Gastroesophageal sphincter (tissue), 4 donors: Measurements from ENCODE around the gene AEBP1. TPM values are rescaled to one million over a fixed set of nuclear protein-coding genes. Genes with fewer than 3 reads are reported as not detected.

Experiments
- ATAC-seq: fragments of 150-250 bp; one replicate; pipeline ENCODE4 v1.9.1; 2016; ENCODE audit warnings: mild to moderate bottlenecking, moderate library complexity
- H3K27ac ChIP-seq, 4 donors: fragments of 200-600 bp; sonication (generic) in 3 of 4; 1 replicate in 3 of 4; 2 replicates in 1 of 4; pipeline ENCODE4 v1.5.1; 2016 to 2019
- H3K27me3 ChIP-seq: fragments of 200-600 bp; sonication (generic); one replicate; pipeline ENCODE4 v1.5.1; 2019
- H3K36me3 ChIP-seq, 2 donors: fragments of 200-600 bp; sonication (generic); one replicate each; pipeline ENCODE4 v1.5.1; 2019; ENCODE audit warnings: control low read depth in 1 of 2
- H3K4me1 ChIP-seq, 3 donors: fragments of 200-600 bp; sonication (generic); 1 replicate in 2 of 3; 2 replicates in 1 of 3; pipeline ENCODE4 v1.5.1; 2016 to 2019; ENCODE audit warnings: control low read depth in 2 of 3
- H3K4me3 ChIP-seq, 2 donors: fragments of 200-600 bp; sonication (generic); one replicate each; pipeline ENCODE4 v1.5.1; 2019; ENCODE audit warnings: mild to moderate bottlenecking in 1 of 2, moderate library complexity in 1 of 2
- H3K9me3 ChIP-seq, 3 donors: fragments of 200-600 bp; sonication (generic); one replicate each; pipeline ENCODE4 v1.5.1; 2017 to 2019; ENCODE audit warnings: control low read depth in 2 of 3
- CTCF ChIP-seq, 4 experiments: fragments of 200-600 bp in 2 of 4; fragments of 450-650 bp in 2 of 4; sonication (generic) in 1 of 4; IDR thresholded peaks; one replicate each; pipeline ENCODE4 v1.5.1; 2017 to 2019; ENCODE audit warnings: antibody characterized with exemption in 4 of 4, mild to moderate bottlenecking in 2 of 4, moderate library complexity in 2 of 4
- EP300 ChIP-seq: sonication (generic); formaldehyde crosslinking; IDR thresholded peaks from one replicate; pipeline ENCODE4 v1.6.1; 2017; ENCODE audit warnings: antibody characterized with exemption, mild to moderate bottlenecking
- POLR2A ChIP-seq, 2 donors: fragments of 450-650 bp; IDR thresholded peaks; one replicate each; pipeline ENCODE4 v1.6.1; 2017; ENCODE audit warnings: antibody characterized with exemption in 2 of 2, mild to moderate bottlenecking in 2 of 2, moderate library complexity in 1 of 2
- POLR2AphosphoS5 ChIP-seq: sonication (generic); formaldehyde crosslinking; IDR thresholded peaks from one replicate; pipeline ENCODE4 v1.6.1; 2017; ENCODE audit warnings: antibody characterized with exemption
- WGBS, 2 donors: methylation state at CpG; one replicate each; pipeline ENCODE4 v1.1.5; 2018; ENCODE audit warnings: low coverage in 1 of 2; 5-methylcytosine and 5-hydroxymethylcytosine counted together
- total RNA-seq, 4 donors: library from RNA; depleted of rRNA; stranded (reverse); fragments of >200 nt; gene quantifications; one replicate each; pipeline ENCODE4 v1.1.0, GENCODE V29; 2016

Gene AEBP1
- total RNA-seq, 4 donors from 2014 or later = 101 to 248 (median 171) TPM

- H3K9me3 ChIP-seq = no peaks in the 10 kb centered on the region
- no peaks in the 10 kb centered on the region for H3K36me3 ChIP-seq
- H3K27ac ChIP-seq = no peak overlapping the region
- no peaks in the 10 kb centered on the region for H3K27me3 ChIP-seq
- ATAC-seq = no peak
- TF ChIP-seq EP300 (no peak), POLR2A (IDR thresholded peaks at IDR 0.05) (no peak), POLR2AphosphoS5 (no peak), CTCF (IDR thresholded peaks at IDR 0.05) (no peak)
- no peak overlapping the region for H3K4me3 ChIP-seq
- H3K4me1 ChIP-seq = no peaks in the 10 kb centered on the region
- no CpG with 5 or more reads among the region's 9 CpGs for WGBS, 2 donors
Observed at GRCh38 chr7:44151956-44152355, 47.8 kb downstream of the AEBP1 start.

GRCh38 chr7:44152971-44153947 is 49.1 kb downstream of the AEBP1 start:
- H3K4me3 ChIP-seq = no peak overlapping the region
- H3K27me3 ChIP-seq = no peaks in the 10 kb centered on the region
- no peak overlapping the region for H3K27ac ChIP-seq
- H3K36me3 ChIP-seq = no peaks in the 10 kb centered on the region
- H3K4me1 ChIP-seq = no peaks in the 10 kb centered on the region
- TF ChIP-seq EP300 (no peak), POLR2AphosphoS5 (no peak), POLR2A (IDR thresholded peaks at IDR 0.05) (no peak), CTCF (IDR thresholded peaks at IDR 0.05) (no peak)
- 89% methylated on average over 3 of the region's 22 CpGs; no CpG with 5 or more reads in 1 of the 2 donors for WGBS, 2 donors
- no peak for ATAC-seq
- H3K9me3 ChIP-seq = no peaks in the 10 kb centered on the region

- ATAC-seq = no peak
- TF ChIP-seq POLR2AphosphoS5 = no peak
- no peaks in the 10 kb centered on the region for H3K4me1 ChIP-seq
- no peaks in the 10 kb centered on the region for H3K27me3 ChIP-seq
- WGBS, 2 donors = no CpG with 5 or more reads among the region's 5 CpGs
- H3K4me3 ChIP-seq = no peak overlapping the region
- no peaks in the 10 kb centered on the region for H3K9me3 ChIP-seq
- H3K27ac ChIP-seq = no peak overlapping the region
- no peaks in the 10 kb centered on the region for H3K36me3 ChIP-seq
Observed at GRCh38 chr7:44153948-44154335, 49.8 kb downstream of the AEBP1 start.

- ATAC-seq = no peak
- WGBS, 2 donors = 61 to 100% methylated on average over 1 to 2 of the region's 3 CpGs
- H3K36me3 ChIP-seq = no peaks in the 10 kb centered on the region
- no peaks in the 10 kb centered on the region for H3K27me3 ChIP-seq
- TF ChIP-seq CTCF (IDR thresholded peaks at IDR 0.05) = no peak
- TF ChIP-seq POLR2A (IDR thresholded peaks at IDR 0.05) = no peak
- TF ChIP-seq POLR2AphosphoS5 = no peak
- no peak for TF ChIP-seq EP300
- no peak overlapping the region for H3K27ac ChIP-seq
- H3K4me1 ChIP-seq = no peaks in the 10 kb centered on the region
- no peak overlapping the region for H3K4me3 ChIP-seq
- H3K9me3 ChIP-seq = no peaks in the 10 kb centered on the region
Observed at GRCh38 chr7:44154703-44155102, 50.6 kb downstream of the AEBP1 start.

- Histone ChIP-seq H3K27me3 (no peaks in the 10 kb centered on the region), H3K4me1 (no peaks in the 10 kb centered on the region), H3K4me3 (no peak overlapping the region), H3K9me3 (no peaks in the 10 kb centered on the region), H3K36me3 (no peaks in the 10 kb centered on the region), H3K27ac (no peak overlapping the region)
- TF ChIP-seq POLR2AphosphoS5 (no peak), EP300 (no peak), POLR2A (IDR thresholded peaks at IDR 0.05) (no peak), CTCF (IDR thresholded peaks at IDR 0.05) (no peak)
- WGBS, 2 donors = 80% methylated on average over 1 of the region's 8 CpGs; no CpG with 5 or more reads in 1 of the 2 donors
- ATAC-seq = no peak
Observed at GRCh38 chr7:44155191-44156185, 51.3 kb downstream of the AEBP1 start.
